ENCODE measurements around the gene OR4A15. TPM values are rescaled to one million over a fixed set of nuclear protein-coding genes. Genes with fewer than 3 reads are reported as not detected.

Gene OR4A15
- polyA plus RNA-seq (ENCODE audit: insufficient read depth in 1 of 5, insufficient read length in 5 of 5, low replicate concordance in 1 of 5), result not detected
- long read RNA-seq, donor 1, result 0 reads
- long read RNA-seq, donor 2, result 0 reads
- long read RNA-seq, donor 3, result 0 reads
- long read RNA-seq, donor 4, result 0 reads
- long read RNA-seq, donor 5, result 0 reads
- long read RNA-seq, donor 6, result 0 reads
- long read RNA-seq, donor 7, result 0 reads
- long read RNA-seq, donor 8, result 0 reads

- no peak for DNase-seq
Observed at GRCh38 chr11:55367674-55368073, at the start of gene OR4A15. TSS of gene OR4A15 (plus strand) at chr11:55367974. CDS start at chr11:55367974, 0 bp downstream.

DNA sequence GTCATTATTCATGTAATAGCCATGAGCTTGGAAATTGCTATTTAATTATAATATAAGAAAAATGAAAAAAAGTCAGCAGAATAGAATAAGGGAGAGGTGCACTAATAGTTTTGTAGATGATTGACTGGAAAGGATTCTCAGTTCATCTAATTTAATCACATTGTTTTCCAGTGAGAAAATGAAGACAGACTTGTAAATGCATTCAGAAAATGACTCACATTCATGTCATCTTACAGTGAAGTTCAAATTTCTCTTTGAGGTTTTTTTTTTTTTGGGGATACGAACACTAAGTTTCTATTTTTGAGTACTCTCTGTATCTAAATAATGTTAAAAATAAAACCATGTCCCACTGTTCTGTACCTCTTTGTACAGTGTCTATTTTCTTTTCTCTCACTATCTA is 43.3 kb upstream of the OR4A15 start:
- DNase-seq, result no peak

DNA sequence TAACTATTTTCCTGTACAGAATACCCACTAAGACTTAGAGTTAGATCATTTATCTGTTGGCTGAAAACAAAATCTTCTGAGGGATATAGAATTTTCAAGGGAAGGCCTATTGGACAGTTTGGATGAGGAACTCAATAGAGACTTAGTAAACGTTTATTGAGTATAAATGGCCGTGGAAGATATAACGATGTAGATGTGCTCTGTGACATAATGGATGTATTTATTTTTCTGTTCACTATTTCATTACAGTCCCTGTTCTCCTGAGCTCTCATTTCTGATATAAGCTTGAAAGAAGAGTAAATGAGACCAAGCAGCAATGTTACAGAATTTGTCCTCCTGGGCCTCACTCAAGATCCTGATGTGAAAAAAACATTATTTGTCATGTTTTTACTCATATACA is 24.9 kb upstream of the OR4A15 start, which contains the start of gene OR4A16:
Gene OR4A16, plus strand, starts transcription at position 301 of the 400 bp plus-strand sequence. Its CDS starts 0 bp downstream, at position 301.
- DNase-seq, result no peak

GRCh38 chr11:55345306-55345705 is 22.5 kb upstream of the OR4A15 start:
- no peak for DNase-seq

DNA sequence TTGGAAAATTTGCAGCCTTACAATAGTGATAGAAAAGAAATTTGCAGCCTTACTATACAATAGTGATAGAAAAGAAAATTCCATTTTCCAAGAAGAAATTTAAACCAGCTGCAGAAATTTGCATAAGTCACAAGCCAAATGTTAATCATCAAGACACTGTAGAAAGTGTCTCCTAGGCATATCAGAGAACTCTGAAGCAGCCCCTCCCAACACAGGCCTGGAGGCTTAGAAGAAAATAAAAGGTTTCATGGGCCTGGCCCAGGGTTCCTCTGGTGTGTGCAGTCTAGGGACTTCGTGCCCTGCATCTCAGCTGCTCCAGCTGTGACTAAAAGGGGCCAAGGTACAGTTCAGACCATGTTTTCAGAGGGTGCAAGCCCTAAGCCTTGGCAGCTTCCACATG is 18.7 kb upstream of the OR4A15 start:
- no peak for DNase-seq

GRCh38 chr11:55357560-55358184 is 10.1 kb upstream of the OR4A15 start:
- DNase-seq, result no peak

GRCh38 chr11:55401011-55401410 is 33.2 kb downstream of the OR4A15 start:
- no peak for DNase-seq

Other genes starting within 250 kb of the OR4A15 start
- not detected for gene TRIM48, start 105.8 kb upstream of the OR4A15 start, polyA plus RNA-seq (ENCODE audit: insufficient read depth in 1 of 5, insufficient read length in 5 of 5, low replicate concordance in 1 of 5)
- gene OR4A16, start 24.8 kb upstream of the OR4A15 start, polyA plus RNA-seq (ENCODE audit: insufficient read depth in 1 of 5, insufficient read length in 5 of 5, low replicate concordance in 1 of 5), result not detected
- not detected for gene OR4C15, start 186.5 kb downstream of the OR4A15 start, polyA plus RNA-seq (ENCODE audit: insufficient read depth in 1 of 5, insufficient read length in 5 of 5, low replicate concordance in 1 of 5)
- gene OR4C16, start 204.2 kb downstream of the OR4A15 start, polyA plus RNA-seq (ENCODE audit: insufficient read depth in 1 of 5, insufficient read length in 5 of 5, low replicate concordance in 1 of 5), result not detected
- not detected for gene OR4C11, start 239.7 kb downstream of the OR4A15 start, polyA plus RNA-seq (ENCODE audit: insufficient read depth in 1 of 5, insufficient read length in 5 of 5, low replicate concordance in 1 of 5)